Parathyroid adenoma (tissue), 2 donors: ENCODE data around the gene FIGN.

ENCODE experiments used
- H2AFZ ChIP-seq: fragments of 300-600 bp; sonication (generic); one replicate; pipeline ENCODE4 v1.7.0; 2017; ENCODE audit warnings: antibody characterized with exemption, mild to moderate bottlenecking
- H3K27ac ChIP-seq: fragments of 300-600 bp; sonication (generic); one replicate; pipeline ENCODE4 v1.7.0; 2017
- H3K27me3 ChIP-seq: fragments of 300-600 bp; sonication (generic); one replicate; pipeline ENCODE4 v1.7.0; 2017; ENCODE audit warnings: low read length; ENCODE audit not compliant: control insufficient read depth, insufficient read depth
- H3K36me3 ChIP-seq: fragments of 300-600 bp; sonication (generic); one replicate; pipeline ENCODE4 v1.7.0; 2017; ENCODE audit warnings: low read length; ENCODE audit not compliant: control insufficient read depth, insufficient read depth
- H3K4me1 ChIP-seq: fragments of 300-600 bp; sonication (generic); one replicate; pipeline ENCODE4 v1.7.0; 2017; ENCODE audit warnings: control low read depth
- H3K4me2 ChIP-seq: fragments of 300-600 bp; sonication (generic); one replicate; pipeline ENCODE4 v1.7.0; 2017; ENCODE audit warnings: low read length
- H3K4me3 ChIP-seq: fragments of 300-600 bp; sonication (generic); one replicate; pipeline ENCODE4 v1.7.0; 2017; ENCODE audit warnings: low read depth, low read length
- H3K79me2 ChIP-seq: fragments of 300-600 bp; sonication (generic); one replicate; pipeline ENCODE4 v1.7.0; 2017; ENCODE audit warnings: control low read depth
- H3K9ac ChIP-seq: fragments of 300-600 bp; sonication (generic); one replicate; pipeline ENCODE4 v1.7.0; 2017; ENCODE audit warnings: mild to moderate bottlenecking
- H3K9me3 ChIP-seq: fragments of 300-600 bp; sonication (generic); one replicate; pipeline ENCODE4 v1.7.0; 2017; ENCODE audit warnings: low read length; ENCODE audit not compliant: control insufficient read depth
- CTCF ChIP-seq: fragments of 300-600 bp; sonication (generic); IDR thresholded peaks from one replicate; pipeline ENCODE4 v1.7.0; 2017; ENCODE audit warnings: antibody characterized with exemption, mild to moderate bottlenecking
- donor health status: primary hyperparathyroidism.

The FIGN gene

GRCh38 chr2:163741435-163741834 lies 5.6 kb upstream of the FIGN start:
- Histone ChIP-seq H3K9me3 (no peaks in the 10 kb centered on the region), H3K36me3 (no peaks in the 10 kb centered on the region), H3K79me2 (no peaks in the 10 kb centered on the region), H3K4me3 (no peak overlapping the region), H3K4me2 (no peak overlapping the region), H3K27me3 (no peaks in the 10 kb centered on the region), H3K27ac (no peak overlapping the region), H2AFZ (no peak overlapping the region), H3K9ac (no peak overlapping the region), H3K4me1 (peaks cover 4% of the 10 kb centered on the region)
- no peak for TF ChIP-seq CTCF

- no peaks in the 10 kb centered on the region for H3K9me3 ChIP-seq
- H3K4me2 ChIP-seq: no peak overlapping the region
- no peaks in the 10 kb centered on the region for H3K27me3 ChIP-seq
- no peaks in the 10 kb centered on the region for H3K79me2 ChIP-seq
- no peak for TF ChIP-seq CTCF
- H3K36me3 ChIP-seq: no peaks in the 10 kb centered on the region
- H3K9ac ChIP-seq: no peak overlapping the region
- no peak overlapping the region for H3K4me3 ChIP-seq
- H3K27ac ChIP-seq: no peak overlapping the region
- peaks cover 4% of the 10 kb centered on the region for H3K4me1 ChIP-seq
- no peak overlapping the region for H2AFZ ChIP-seq
Measured at GRCh38 chr2:163737563-163737962, 1.8 kb upstream of the FIGN start.

GRCh38 chr2:163737190-163737439 lies 1.3 kb upstream of the FIGN start:
- Histone ChIP-seq H2AFZ (peak overlapping the region; percentile 96), H3K79me2 (no peaks in the 10 kb centered on the region), H3K9ac (no peak overlapping the region), H3K36me3 (no peaks in the 10 kb centered on the region), H3K4me2 (peak overlapping the region; percentile 91), H3K4me1 (peaks cover 4% of the 10 kb centered on the region), H3K27me3 (no peaks in the 10 kb centered on the region), H3K4me3 (peak overlapping the region; percentile 79), H3K9me3 (no peaks in the 10 kb centered on the region), H3K27ac (peak overlapping the region; percentile 85)
- TF ChIP-seq CTCF: no peak

GRCh38 chr2:163736433-163737189 lies 803 bp upstream of the FIGN start:
- peak overlapping the region; percentile 96 for H2AFZ ChIP-seq
- peak overlapping the region; percentile 85 for H3K27ac ChIP-seq
- H3K9ac ChIP-seq: peak overlapping the region; percentile 57

More at GRCh38 chr2:163736433-163737189, 803 bp upstream of the FIGN start:
- Histone ChIP-seq H3K4me2 (peak overlapping the region; percentile 91), H3K36me3 (no peaks in the 10 kb centered on the region), H3K4me1 (peaks cover 4% of the 10 kb centered on the region), H3K9me3 (no peaks in the 10 kb centered on the region), H3K79me2 (no peaks in the 10 kb centered on the region), H3K4me3 (peak overlapping the region; percentile 79), H3K27me3 (no peaks in the 10 kb centered on the region)
- TF ChIP-seq CTCF: peak; percentile 38
